Ammon's horn (tissue), 1 donor: ENCODE measurements around the gene LRRN4CL.
"Not testable (repeated sequence)": the region's sequence is repeated elsewhere in the genome, so short reads cannot be mapped to it uniquely, and the experiment has no call there.

Experiments
- DNase-seq: peaks from one replicate; pipeline ENCODE4 v3.0.0-alpha.2; 2016; ENCODE audit warnings: low spot score

Gene LRRN4CL

GRCh38 chr11:62709247-62710000 is 20.1 kb upstream of the LRRN4CL start:
- peak; percentile 99 for DNase-seq

- peak; percentile 18 for DNase-seq
Observed at GRCh38 chr11:62708793-62709192, 19.5 kb upstream of the LRRN4CL start.

GRCh38 chr11:62708392-62708791 is 19.1 kb upstream of the LRRN4CL start:
- DNase-seq: peak; percentile 11

- peak; percentile 91 for DNase-seq
Observed at GRCh38 chr11:62707277-62707861, 18.0 kb upstream of the LRRN4CL start, which contains the start of the genes BSCL2 and GNG3. Gene BSCL2, minus strand, starts transcription at chr11:62707424. Its CDS starts 229 bp downstream, at chr11:62707195. Gene GNG3, plus strand, starts transcription at chr11:62707676. Its CDS starts 620 bp downstream, at chr11:62708296.

- peak; percentile 11 for DNase-seq
Observed at GRCh38 chr11:62706850-62707247, 17.5 kb upstream of the LRRN4CL start.

GRCh38 chr11:62705880-62706849 is 16.8 kb upstream of the LRRN4CL start:
- peak; percentile 97 for DNase-seq

- peak; percentile 11 for DNase-seq
Observed at GRCh38 chr11:62705413-62705812, 16.1 kb upstream of the LRRN4CL start.

GRCh38 chr11:62703921-62704320 is 14.6 kb upstream of the LRRN4CL start:
- DNase-seq: not testable (repeated sequence)

GRCh38 chr11:62702246-62702645 is 12.9 kb upstream of the LRRN4CL start:
- no peak for DNase-seq

GRCh38 chr11:62694455-62695167 is 5.3 kb upstream of the LRRN4CL start:
- peak; percentile 87 for DNase-seq

GRCh38 chr11:62693624-62694023 is 4.3 kb upstream of the LRRN4CL start:
- DNase-seq: not testable (repeated sequence)

- no peak for DNase-seq
Observed at GRCh38 chr11:62688491-62688890, 839 bp downstream of the LRRN4CL start.

- DNase-seq: no peak
Observed at GRCh38 chr11:62687508-62688396, 1.6 kb downstream of the LRRN4CL start.

- no peak for DNase-seq
Observed at GRCh38 chr11:62682518-62682917, 6.8 kb downstream of the LRRN4CL start.

GRCh38 chr11:62680825-62681240 is 8.5 kb downstream of the LRRN4CL start:
- peak; percentile 64 for DNase-seq

- DNase-seq: peak; percentile 88
Observed at GRCh38 chr11:62678770-62679696, 10.3 kb downstream of the LRRN4CL start, which contains the start of gene UBXN1. Gene UBXN1, minus strand, starts transcription at chr11:62679073. Its CDS starts 150 bp downstream, at chr11:62678923.

GRCh38 chr11:62678433-62678769 is 10.9 kb downstream of the LRRN4CL start:
- DNase-seq: no peak

- no peak for DNase-seq
Observed at GRCh38 chr11:62677714-62678113, 11.6 kb downstream of the LRRN4CL start.

- DNase-seq: no peak
Observed at GRCh38 chr11:62677156-62677555, 12.2 kb downstream of the LRRN4CL start.
